ENCODE results near the gene APOL3. TPM values are rescaled to one million over a fixed set of nuclear protein-coding genes. Genes with fewer than 3 reads are reported as not detected.
"Not testable (repeated sequence)": the region's sequence is repeated elsewhere in the genome, so short reads cannot be mapped to it uniquely, and the experiment has no call there.

Gene APOL3
- total RNA-seq, 1 donor from 2014 or later: 8.7 TPM

- peak; percentile 73 for ATAC-seq
Observed at GRCh38 chr22:36100134-36100824, 60.3 kb downstream of the APOL3 start.

GRCh38 chr22:36099561-36099960, 61.0 kb downstream of the APOL3 start:
- not testable (repeated sequence) for ATAC-seq

GRCh38 chr22:36097880-36098279, 62.7 kb downstream of the APOL3 start:
- peak; percentile 85 for ATAC-seq

- not testable (repeated sequence) for ATAC-seq
Observed at GRCh38 chr22:36090772-36091171, 69.8 kb downstream of the APOL3 start.

Other genes with a start within 250 kb of the APOL3 start
- 42.9 TPM for gene RBFOX2, start 131.9 kb downstream of the APOL3 start, total RNA-seq
- 3.5 TPM for gene APOL4, start 41.1 kb upstream of the APOL3 start, total RNA-seq
- 10.8 TPM for gene APOL2, start 78.8 kb upstream of the APOL3 start, total RNA-seq
- 19.0 TPM for gene APOL1, start 92.4 kb upstream of the APOL3 start, total RNA-seq
- gene MYH9, start 227.2 kb upstream of the APOL3 start, total RNA-seq: 487 TPM